ENCODE data around the gene FER. TPM values are rescaled to one million over a fixed set of nuclear protein-coding genes. Genes with fewer than 3 reads are reported as not detected.

Gene FER
- polyA plus RNA-seq, 1 donor from 2014 or later = 8.5 TPM

GRCh38 chr5:109163336-109163735, 415.6 kb downstream of the FER start:
- no peak for TF ChIP-seq TAF1 (IDR thresholded peaks at IDR 0.05; ENCODE audit: low read depth)
- no peak for TF ChIP-seq RAD21 (conservative IDR thresholded peaks at IDR 0.05)
- no peak for TF ChIP-seq MXI1 (conservative IDR thresholded peaks at IDR 0.05; ENCODE audit: poor library complexity, severe bottlenecking)
- no peak for TF ChIP-seq CTCF (IDR thresholded peaks at IDR 0.05; ENCODE audit: poor library complexity, severe bottlenecking)
- TF ChIP-seq EP300 (conservative IDR thresholded peaks at IDR 0.05; ENCODE audit: poor library complexity, severe bottlenecking) = no peak
- TF ChIP-seq POLR2AphosphoS5 (IDR thresholded peaks at IDR 0.05) = no peak
- no peak for TF ChIP-seq EZH2 (IDR thresholded peaks at IDR 0.05; ENCODE audit: borderline replicate concordance, insufficient read depth, low read length, poor library complexity, severe bottlenecking)
- TF ChIP-seq REST (IDR thresholded peaks at IDR 0.05; ENCODE audit: borderline replicate concordance) = no peak
- TF ChIP-seq SMC3 (conservative IDR thresholded peaks at IDR 0.05; ENCODE audit: poor library complexity) = no peak
- no peaks in the 10 kb centered on the region for H3K9me3 ChIP-seq (ENCODE audit: low read length)
- no peak overlapping the region for H3K27ac ChIP-seq (ENCODE audit: low read length)
- no peaks in the 10 kb centered on the region for H3K36me3 ChIP-seq (ENCODE audit: insufficient read depth, low read length)
- H3F3A ChIP-seq (ENCODE audit: insufficient read depth, low read length, poor library complexity, severe bottlenecking) = no peaks in the 10 kb centered on the region
- no peaks in the 10 kb centered on the region for H4K20me1 ChIP-seq (ENCODE audit: insufficient read depth)
- H2AFZ ChIP-seq (ENCODE audit: low read depth, low read length) = no peak overlapping the region
- H3K9ac ChIP-seq (ENCODE audit: low read length) = no peak overlapping the region
- H3K27me3 ChIP-seq (ENCODE audit: insufficient read depth, low read depth, low read length) = no peaks in the 10 kb centered on the region
- no peaks in the 10 kb centered on the region for H3K79me2 ChIP-seq (replicated peaks; ENCODE audit: insufficient read depth, low read length)
- no peaks in the 10 kb centered on the region for H3K9me2 ChIP-seq (ENCODE audit: insufficient read depth, low read length)
- no peak overlapping the region for H3K4me2 ChIP-seq (ENCODE audit: low read length)
- H3K4me3 ChIP-seq (ENCODE audit: low read length) = no peak overlapping the region

GRCh38 chr5:109164001-109164400, 416.3 kb downstream of the FER start:
- H3K4me2 ChIP-seq (ENCODE audit: low read length) = no peak overlapping the region
- H3K27ac ChIP-seq (ENCODE audit: low read length) = no peak overlapping the region

More at GRCh38 chr5:109164001-109164400, 416.3 kb downstream of the FER start:
- H3K9me3 ChIP-seq (ENCODE audit: low read length) = no peaks in the 10 kb centered on the region
- no peaks in the 10 kb centered on the region for H3F3A ChIP-seq (ENCODE audit: insufficient read depth, low read length, poor library complexity, severe bottlenecking)
- no peaks in the 10 kb centered on the region for H3K79me2 ChIP-seq (replicated peaks; ENCODE audit: insufficient read depth, low read length)
- TF ChIP-seq SMC3 (conservative IDR thresholded peaks at IDR 0.05; ENCODE audit: poor library complexity) = no peak
- TF ChIP-seq TAF1 (IDR thresholded peaks at IDR 0.05; ENCODE audit: low read depth) = no peak
- TF ChIP-seq EZH2 (IDR thresholded peaks at IDR 0.05; ENCODE audit: borderline replicate concordance, insufficient read depth, low read length, poor library complexity, severe bottlenecking) = no peak
- TF ChIP-seq POLR2AphosphoS5 (IDR thresholded peaks at IDR 0.05) = no peak
- no peak for TF ChIP-seq RAD21 (conservative IDR thresholded peaks at IDR 0.05)
- TF ChIP-seq EP300 (conservative IDR thresholded peaks at IDR 0.05; ENCODE audit: poor library complexity, severe bottlenecking) = no peak
- TF ChIP-seq MXI1 (conservative IDR thresholded peaks at IDR 0.05; ENCODE audit: poor library complexity, severe bottlenecking) = no peak
- TF ChIP-seq CTCF (IDR thresholded peaks at IDR 0.05; ENCODE audit: poor library complexity, severe bottlenecking) = no peak
- TF ChIP-seq REST (IDR thresholded peaks at IDR 0.05; ENCODE audit: borderline replicate concordance) = no peak
- no peak overlapping the region for H3K4me3 ChIP-seq (ENCODE audit: low read length)
- no peak overlapping the region for H3K9ac ChIP-seq (ENCODE audit: low read length)
- H3K9me2 ChIP-seq (ENCODE audit: insufficient read depth, low read length) = no peaks in the 10 kb centered on the region
- H2AFZ ChIP-seq (ENCODE audit: low read depth, low read length) = no peak overlapping the region
- no peaks in the 10 kb centered on the region for H3K27me3 ChIP-seq (ENCODE audit: insufficient read depth, low read depth, low read length)
- no peaks in the 10 kb centered on the region for H4K20me1 ChIP-seq (ENCODE audit: insufficient read depth)
- no peaks in the 10 kb centered on the region for H3K36me3 ChIP-seq (ENCODE audit: insufficient read depth, low read length)
